ENCODE data around the gene ZMIZ1. TPM values are rescaled to one million over a fixed set of nuclear protein-coding genes. Genes with fewer than 3 reads are reported as not detected.

The ZMIZ1 gene
- total RNA-seq, 4 donors from 2014 or later: 65.5 to 88.2 (median 69.3) TPM

GRCh38 chr10:79021331-79021907, 47.3 kb upstream of the ZMIZ1 start:
- Histone ChIP-seq H3K27me3 (no peaks in the 10 kb centered on the region), H3K9me3 (peaks cover 0 to 8% (median 0%) of the 10 kb centered on the region in 4 donors), H3K4me1 (peaks cover 0 to 26% (median 5%) of the 10 kb centered on the region in 4 donors), H3K4me3 (no peak overlapping the region), H3K27ac (no peak overlapping the region), H3K36me3 (no peaks in the 10 kb centered on the region)
- TF ChIP-seq CTCF (IDR thresholded peaks at IDR 0.05) (no peak), EP300 (IDR thresholded peaks at IDR 0.05) (no peak), POLR2A (IDR thresholded peaks at IDR 0.05) (no peak)
- DNase-seq (ENCODE audit: low spot score in 2 of 2): no peak
- 97 to 98% methylated on average over 9 of the region's 9 CpGs for WGBS, 2 donors

GRCh38 chr10:79021948-79022499, 46.7 kb upstream of the ZMIZ1 start:
- no peak overlapping the region for H3K27ac ChIP-seq

GRCh38 chr10:79022565-79023230, 46.1 kb upstream of the ZMIZ1 start:
- no peak overlapping the region for H3K4me3 ChIP-seq
- WGBS, 2 donors: 71 to 73% methylated on average over 17 of the region's 17 CpGs
- H3K4me1 ChIP-seq: peaks cover 0 to 26% (median 5%) of the 10 kb centered on the region in 4 donors
- H3K27ac ChIP-seq: no peak overlapping the region
- H3K36me3 ChIP-seq: no peaks in the 10 kb centered on the region
- H3K9me3 ChIP-seq: peaks cover 0 to 5% (median 0%) of the 10 kb centered on the region in 4 donors
- no peaks in the 10 kb centered on the region for H3K27me3 ChIP-seq
- DNase-seq (ENCODE audit: low spot score in 2 of 2): no peak
- TF ChIP-seq EP300 (IDR thresholded peaks at IDR 0.05) (no peak), CTCF (IDR thresholded peaks at IDR 0.05) (no peak), POLR2A (IDR thresholded peaks at IDR 0.05) (no peak)

More at GRCh38 chr10:79021948-79022499, 46.7 kb upstream of the ZMIZ1 start:
- Histone ChIP-seq H3K9me3 (peaks cover 0 to 8% (median 0%) of the 10 kb centered on the region in 4 donors), H3K4me1 (peaks cover 0 to 26% (median 5%) of the 10 kb centered on the region in 4 donors), H3K4me3 (no peak overlapping the region), H3K27me3 (no peaks in the 10 kb centered on the region), H3K36me3 (no peaks in the 10 kb centered on the region)
- TF ChIP-seq CTCF (IDR thresholded peaks at IDR 0.05) (no peak), POLR2A (IDR thresholded peaks at IDR 0.05) (no peak), EP300 (IDR thresholded peaks at IDR 0.05) (no peak)
- 93 to 94% methylated on average over 10 of the region's 10 CpGs for WGBS, 2 donors
- DNase-seq (ENCODE audit: low spot score in 2 of 2): no peak

- DNase-seq (ENCODE audit: low spot score in 2 of 2): peak in 1 of 2 donors; percentile 57
- H3K9me3 ChIP-seq: no peaks in the 10 kb centered on the region
- no peak overlapping the region for H3K4me3 ChIP-seq
- peaks cover 0 to 26% (median 5%) of the 10 kb centered on the region in 4 donors for H3K4me1 ChIP-seq
- H3K36me3 ChIP-seq: no peaks in the 10 kb centered on the region
- TF ChIP-seq EP300 (IDR thresholded peaks at IDR 0.05) (no peak), POLR2A (IDR thresholded peaks at IDR 0.05) (no peak), CTCF (IDR thresholded peaks at IDR 0.05) (no peak)
- no peak overlapping the region for H3K27ac ChIP-seq
- H3K27me3 ChIP-seq: no peaks in the 10 kb centered on the region
- 64 to 84% methylated on average over 8 to 13 of the region's 13 CpGs for WGBS, 2 donors
Observed at GRCh38 chr10:79023240-79024162, 45.3 kb upstream of the ZMIZ1 start.
